Activated gamma-delta T cell treated with Interleukin-2 at 50 U/mL for 16 hours (primary cell): Measurements from ENCODE around the gene JMJD7.

Experiments
- DNase-seq: peaks from one replicate; pipeline ENCODE4 v3.0.0-alpha.2; 2020

JMJD7 gene

GRCh38 chr15:41866872-41867579 lies 39.1 kb downstream of the JMJD7 start:
- no peak for DNase-seq

- no peak for DNase-seq
Measured at GRCh38 chr15:41868321-41868720, 40.4 kb downstream of the JMJD7 start.

GRCh38 chr15:41869770-41870688 lies 42.1 kb downstream of the JMJD7 start:
- no peak for DNase-seq

GRCh38 chr15:41870689-41871081 lies 42.8 kb downstream of the JMJD7 start:
- DNase-seq = peak; percentile 60

- no peak for DNase-seq
Measured at GRCh38 chr15:41871175-41871905, 43.4 kb downstream of the JMJD7 start.

GRCh38 chr15:41872166-41872747 lies 44.4 kb downstream of the JMJD7 start:
- DNase-seq = no peak

- DNase-seq = no peak
Measured at GRCh38 chr15:41873711-41874110, 45.8 kb downstream of the JMJD7 start.

- no peak for DNase-seq
Measured at GRCh38 chr15:41874736-41875135, 46.8 kb downstream of the JMJD7 start.

- no peak for DNase-seq
Measured at GRCh38 chr15:41876007-41876406, 48.1 kb downstream of the JMJD7 start.

GRCh38 chr15:41876689-41877088 lies 48.8 kb downstream of the JMJD7 start:
- no peak for DNase-seq

- DNase-seq = no peak
Measured at GRCh38 chr15:41877631-41878354, 49.9 kb downstream of the JMJD7 start.

GRCh38 chr15:41878355-41878699 lies 50.4 kb downstream of the JMJD7 start:
- no peak for DNase-seq

- no peak for DNase-seq
Measured at GRCh38 chr15:41879321-41879845, 51.5 kb downstream of the JMJD7 start.

- DNase-seq = no peak
Measured at GRCh38 chr15:41880156-41880877, 52.4 kb downstream of the JMJD7 start.

GRCh38 chr15:41881086-41881485 lies 53.2 kb downstream of the JMJD7 start:
- no peak for DNase-seq

GRCh38 chr15:41881550-41881919 lies 53.6 kb downstream of the JMJD7 start:
- no peak for DNase-seq

- no peak for DNase-seq
Measured at GRCh38 chr15:41881920-41882688, 54.2 kb downstream of the JMJD7 start.

GRCh38 chr15:41882689-41883483 lies 55.0 kb downstream of the JMJD7 start:
- DNase-seq = no peak

- no peak for DNase-seq
Measured at GRCh38 chr15:41883484-41883825, 55.6 kb downstream of the JMJD7 start.

- no peak for DNase-seq
Measured at GRCh38 chr15:41884458-41884857, 56.6 kb downstream of the JMJD7 start.
